ENCODE data around the gene TAF6. TPM values are rescaled to one million over a fixed set of nuclear protein-coding genes. Genes with fewer than 3 reads are reported as not detected.
"Not testable (repeated sequence)": the region's sequence is repeated elsewhere in the genome, so short reads cannot be mapped to it uniquely, and the experiment has no call there.

The TAF6 gene
- total RNA-seq, 1 experiment from 2014 or later: 66.7 TPM

GRCh38 chr7:100152937-100153666, 33.9 kb upstream of the TAF6 start:
- DNase-seq (ENCODE audit: low read depth): no peak

DNA sequence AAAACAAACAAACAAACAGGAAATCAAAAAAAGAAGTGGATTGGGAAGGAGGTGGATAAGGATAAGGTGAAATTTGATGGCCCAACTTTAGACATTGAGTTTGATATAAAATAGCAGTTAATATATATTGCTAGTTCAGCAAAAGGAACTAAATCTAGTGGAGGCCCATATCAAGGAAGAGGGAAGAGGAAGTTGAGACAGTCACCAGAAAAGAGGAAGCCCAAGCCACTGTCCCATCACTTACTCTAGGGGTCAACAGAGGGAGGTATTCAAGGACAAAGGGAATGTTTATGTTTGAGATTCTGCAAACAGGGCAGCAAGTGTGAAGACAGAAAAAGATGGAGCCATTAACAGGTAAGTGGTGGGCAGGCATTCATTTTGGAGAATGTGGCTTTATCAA, 33.2 kb upstream of the TAF6 start:
- no peak for DNase-seq (ENCODE audit: low read depth)

DNA sequence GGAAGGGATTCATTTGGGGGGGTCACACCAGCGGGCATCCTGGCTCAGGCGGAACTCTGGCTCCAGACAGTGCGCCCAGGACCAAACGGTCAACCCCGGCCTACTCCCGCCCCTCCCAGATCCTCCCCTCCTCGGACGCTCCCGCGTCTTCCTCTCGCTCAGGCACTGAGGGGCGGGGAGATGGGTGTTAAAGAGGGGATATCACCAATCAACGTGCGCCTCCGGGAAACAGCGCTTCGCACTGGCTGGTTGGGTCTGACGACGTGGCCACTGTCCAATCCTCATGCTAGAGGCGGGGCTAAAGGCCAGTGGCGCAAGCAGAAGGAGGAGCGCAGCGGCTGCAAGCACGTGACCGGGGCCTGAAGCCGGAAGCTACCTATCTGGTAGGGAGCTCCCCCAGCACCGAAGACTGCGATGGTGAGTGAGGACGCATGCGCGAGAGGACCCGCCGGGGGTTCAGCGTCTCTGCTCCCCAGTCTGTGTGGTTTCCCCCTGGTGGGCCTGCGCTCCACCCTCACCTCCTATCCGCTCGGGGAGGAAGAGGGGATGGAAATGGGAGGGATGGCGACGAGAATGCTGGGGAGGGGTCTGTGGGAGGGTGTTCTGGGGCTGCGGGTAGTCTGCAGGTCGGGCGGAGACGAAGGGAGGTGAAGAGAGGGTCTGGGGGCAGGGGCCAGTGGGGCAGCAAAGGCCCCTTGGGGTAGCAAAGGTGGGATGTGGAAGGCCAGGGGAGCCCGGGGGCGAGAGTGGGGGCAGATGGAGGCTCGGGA, 29.6 kb upstream of the TAF6 start, which contains the start of gene LAMTOR4:
Gene LAMTOR4 (plus strand): TSS at position 360 of the 770 bp plus-strand sequence. CDS start 55 bp downstream, at position 415.
- peak; percentile 99 for DNase-seq (ENCODE audit: low read depth)

GRCh38 chr7:100148225-100148558, 29.0 kb upstream of the TAF6 start:
- no peak for DNase-seq (ENCODE audit: low read depth)

DNA sequence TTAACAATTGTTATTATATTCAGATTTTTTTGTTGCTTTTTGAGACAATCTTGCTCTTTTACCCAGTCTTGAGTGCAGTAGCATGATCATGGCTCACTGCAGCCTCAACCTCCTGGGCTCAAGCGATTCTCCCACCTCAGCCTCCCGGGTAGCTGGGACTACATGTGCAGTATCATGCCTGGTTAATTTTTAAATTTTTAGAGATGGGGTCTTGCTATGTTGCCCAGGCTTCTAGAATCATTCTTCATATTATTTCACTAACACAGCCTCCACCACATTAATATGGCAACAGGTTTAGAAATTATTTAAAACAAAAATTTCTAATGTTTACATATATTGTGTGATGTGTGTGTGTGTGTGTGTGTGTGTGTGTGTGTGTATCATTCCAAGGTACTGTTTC, 28.1 kb upstream of the TAF6 start:
- DNase-seq (ENCODE audit: low read depth): no peak

- not testable (repeated sequence) for DNase-seq (ENCODE audit: low read depth)
These were observed 27.2 kb upstream of the TAF6 start for GRCh38 chr7:100146350-100146749.

DNA sequence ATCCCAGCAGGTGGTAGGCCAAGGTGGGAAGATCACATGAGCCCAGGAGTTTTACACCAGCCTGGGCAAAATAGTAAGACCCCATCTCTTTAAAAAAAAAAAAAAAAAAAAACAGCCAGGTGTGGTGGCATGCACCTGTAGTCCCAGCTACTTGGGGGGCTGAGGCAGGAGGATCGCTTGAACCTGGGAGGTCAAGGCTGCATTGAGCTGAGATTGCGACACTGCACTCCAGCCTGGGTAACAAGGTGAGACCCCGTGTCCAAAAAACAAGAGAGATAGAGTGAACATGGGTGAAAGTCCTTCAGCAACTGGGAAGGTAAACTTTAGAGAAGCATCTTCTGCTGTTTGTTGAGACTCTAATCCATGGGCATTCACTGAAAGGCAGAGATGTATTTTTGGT, 23.3 kb upstream of the TAF6 start:
- DNase-seq (ENCODE audit: low read depth): no peak

- DNase-seq (ENCODE audit: low read depth): no peak
These were observed 22.4 kb upstream of the TAF6 start for GRCh38 chr7:100141555-100141949.

DNA sequence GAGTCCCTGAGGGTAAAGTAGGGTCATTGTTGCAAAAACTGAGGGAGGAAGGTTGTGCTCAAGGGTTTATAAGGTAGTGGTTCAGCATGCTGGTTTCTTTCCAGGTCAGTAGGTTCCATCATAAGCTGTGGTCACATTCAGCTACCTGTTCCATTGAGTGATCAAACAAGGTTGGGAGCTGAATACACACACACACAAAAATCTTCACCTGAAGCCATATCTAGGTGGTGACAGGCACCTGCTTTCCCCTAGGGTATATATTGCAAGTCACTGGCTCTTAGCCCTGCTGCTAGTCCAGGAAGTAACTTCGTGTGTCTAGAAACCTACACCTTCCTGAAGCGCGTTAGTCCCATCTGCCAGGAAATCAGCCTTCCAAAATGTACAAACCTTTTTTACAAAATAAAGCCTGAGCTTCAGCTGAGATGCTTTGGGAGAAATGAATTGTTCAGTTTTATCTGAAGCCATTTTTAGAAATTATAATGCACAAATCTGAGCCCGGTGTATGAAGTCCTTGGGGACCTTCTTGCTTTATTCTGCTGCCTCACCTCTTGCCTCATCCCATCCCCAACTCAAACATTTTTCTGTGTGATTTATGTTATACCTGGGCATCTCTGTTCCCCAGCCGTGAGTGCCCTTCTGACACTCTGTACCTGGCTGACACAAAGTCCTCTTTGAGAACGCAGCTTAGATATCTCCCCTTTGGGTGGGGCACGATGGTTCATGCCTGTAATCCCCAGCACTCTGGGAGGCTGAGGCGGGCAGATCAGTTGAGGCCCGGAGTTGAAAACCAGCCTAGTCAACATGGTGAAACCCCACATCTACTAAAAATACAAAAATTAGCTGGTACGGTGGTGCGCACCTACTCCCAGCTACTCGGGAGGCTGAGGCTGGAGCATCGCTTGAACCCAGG, 18.9 kb upstream of the TAF6 start:
- DNase-seq (ENCODE audit: low read depth): no peak

GRCh38 chr7:100132697-100133151, 13.6 kb upstream of the TAF6 start:
- peak; percentile 67 for DNase-seq (ENCODE audit: low read depth)

- no peak for DNase-seq (ENCODE audit: low read depth)
These were observed 13.0 kb upstream of the TAF6 start for GRCh38 chr7:100132126-100132525.

- DNase-seq (ENCODE audit: low read depth): peak; percentile 51
These were observed 11.7 kb upstream of the TAF6 start for GRCh38 chr7:100130608-100131453.

GRCh38 chr7:100130220-100130607, 11.1 kb upstream of the TAF6 start:
- DNase-seq (ENCODE audit: low read depth): not testable (repeated sequence)

- DNase-seq (ENCODE audit: low read depth): no peak
These were observed 9.4 kb upstream of the TAF6 start for GRCh38 chr7:100128637-100128963.

DNA sequence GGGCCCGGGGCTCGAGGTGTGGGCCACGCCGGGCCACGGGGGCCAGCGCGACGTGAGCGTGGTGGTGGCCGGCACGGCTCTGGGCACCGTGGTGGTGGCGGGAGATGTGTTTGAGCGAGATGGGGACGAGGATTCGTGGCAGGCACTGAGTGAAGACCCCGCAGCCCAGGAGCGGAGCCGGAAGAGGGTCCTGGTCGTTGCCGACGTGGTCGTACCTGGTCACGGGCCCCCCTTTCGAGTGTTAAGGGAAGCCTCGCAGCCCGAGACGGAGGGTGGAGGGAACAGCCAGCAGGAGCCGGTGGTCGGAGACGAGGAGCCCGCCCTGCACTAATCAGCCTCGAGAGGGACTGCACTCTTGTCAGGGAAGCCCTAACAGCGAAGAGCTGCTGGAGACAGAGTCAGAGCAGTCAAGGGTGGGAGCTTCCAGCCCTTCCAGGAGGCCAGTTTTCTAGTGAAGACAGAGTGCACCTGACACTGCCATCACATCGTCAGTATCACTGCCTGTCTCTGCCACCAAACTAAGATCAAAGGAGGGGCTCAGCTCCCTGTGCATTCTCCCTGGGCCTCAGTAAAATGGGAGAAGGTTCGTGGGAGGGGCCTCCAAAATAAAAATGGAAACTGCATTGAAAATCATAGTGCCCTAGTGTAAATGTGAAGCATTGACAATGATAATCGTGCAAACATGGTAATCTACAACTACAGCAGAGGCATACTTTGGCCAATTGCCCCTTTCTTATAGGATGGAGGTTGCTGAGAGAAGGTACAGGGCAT, 8.9 kb upstream of the TAF6 start:
- no peak for DNase-seq (ENCODE audit: low read depth)

DNA sequence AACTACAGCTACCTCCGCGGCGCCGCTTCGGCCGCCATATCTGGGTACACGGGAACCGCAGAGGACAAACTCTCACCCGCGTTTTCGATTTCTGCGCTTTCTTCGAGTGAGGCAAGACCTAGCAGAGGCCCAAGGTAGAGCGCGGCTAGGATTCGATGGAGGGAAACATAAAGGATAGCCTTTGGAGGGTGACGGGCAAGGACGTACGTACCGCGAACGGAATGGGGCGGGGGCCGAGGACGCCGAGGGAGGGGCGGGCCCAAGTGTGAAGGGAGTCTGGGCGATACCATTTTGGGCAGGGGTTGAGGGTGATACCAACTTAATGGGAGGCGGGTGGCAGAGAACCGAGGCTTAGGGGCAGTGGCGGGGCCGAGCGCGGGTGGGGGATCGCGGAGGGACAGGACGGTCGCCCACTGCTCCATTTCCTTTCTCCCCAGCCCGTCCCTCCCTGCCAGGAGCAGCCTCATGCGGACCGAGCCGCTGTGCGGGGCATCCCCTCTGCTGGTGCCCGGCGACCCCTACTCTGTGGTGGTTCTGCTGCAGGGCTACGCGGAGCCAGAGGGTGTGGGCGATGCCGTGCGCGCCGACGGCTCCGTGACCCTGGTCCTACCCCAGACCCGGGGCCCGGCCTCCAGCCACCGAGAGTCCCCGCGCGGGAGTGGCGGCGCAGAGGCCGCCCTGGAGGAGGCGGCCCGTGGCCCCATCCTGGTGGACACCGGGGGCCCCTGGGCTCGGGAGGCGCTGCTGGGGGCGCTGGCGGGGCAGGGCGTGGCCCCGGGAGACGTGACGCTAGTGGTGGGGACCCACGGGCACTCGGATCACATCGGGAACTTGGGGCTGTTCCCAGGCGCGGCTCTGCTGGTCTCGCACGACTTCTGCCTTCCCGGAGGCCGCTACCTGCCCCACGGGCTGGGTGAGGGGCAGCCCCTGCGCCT, 8.0 kb upstream of the TAF6 start, which contains the start of gene MBLAC1:
Gene MBLAC1 (plus strand): TSS at position 37 of the 935 bp plus-strand sequence. CDS start 429 bp downstream, at position 466.
- DNase-seq (ENCODE audit: low read depth): peak; percentile 91

DNA sequence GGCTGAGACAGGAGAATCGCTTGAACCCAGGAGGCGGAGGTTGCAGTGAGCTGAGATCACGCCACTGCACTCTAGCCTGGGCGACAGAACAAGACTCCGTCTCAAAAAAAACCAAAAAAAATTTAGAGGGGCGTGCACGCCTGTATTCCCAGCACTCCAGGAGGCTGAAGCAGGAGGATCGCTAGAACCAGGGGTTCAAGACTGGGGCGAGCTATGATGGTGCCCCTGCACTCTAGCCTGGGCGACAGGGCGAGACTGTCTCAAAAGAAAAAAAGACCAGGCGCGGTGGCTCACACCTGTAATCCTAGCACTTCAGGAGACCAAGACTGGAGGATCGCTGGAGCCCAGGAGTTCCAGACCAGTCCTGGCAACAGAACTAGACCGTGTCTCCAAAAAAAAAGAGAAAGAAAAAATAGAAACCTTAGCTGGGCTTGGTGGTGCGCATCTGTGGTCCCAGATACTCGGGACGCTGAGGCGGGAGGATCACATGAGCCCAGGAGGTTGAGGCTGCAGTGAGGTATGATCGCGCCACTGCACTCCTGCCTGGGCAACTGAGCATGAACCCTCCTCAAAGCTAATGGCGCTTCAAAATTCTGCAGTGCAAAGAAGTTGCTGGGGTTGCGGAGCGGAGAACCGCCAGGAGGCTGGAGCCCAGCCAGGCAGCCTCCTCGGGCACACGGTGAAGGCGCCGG, 7.2 kb upstream of the TAF6 start:
- no peak for DNase-seq (ENCODE audit: low read depth)
